Activated CD4-positive, CD25-positive, alpha-beta regulatory T cell treated with anti-CD3 and anti-CD28 coated beads, Interleukin-2, amount 50 U/mL, for 24 hours (primary cell): ENCODE results near the gene IGF2.
"Not testable (repeated sequence)": the region's sequence is repeated elsewhere in the genome, so short reads cannot be mapped to it uniquely, and the experiment has no call there.

Source experiments
- ATAC-seq, 2 donors: fragments of 150-1000 bp; cut with Tn5 transposase; one replicate each; pipeline ENCODE4 v1.10.0; 2021; ENCODE audit warnings: mild to moderate bottlenecking in 1 of 2, moderate library complexity in 1 of 2

IGF2 gene

GRCh38 chr11:2139123-2139521, at the start of gene IGF2:
IGF2 (minus strand) TSS chr11:2139389; CDS start chr11:2135523, 3,866 bp downstream.
- ATAC-seq: no peak

DNA sequence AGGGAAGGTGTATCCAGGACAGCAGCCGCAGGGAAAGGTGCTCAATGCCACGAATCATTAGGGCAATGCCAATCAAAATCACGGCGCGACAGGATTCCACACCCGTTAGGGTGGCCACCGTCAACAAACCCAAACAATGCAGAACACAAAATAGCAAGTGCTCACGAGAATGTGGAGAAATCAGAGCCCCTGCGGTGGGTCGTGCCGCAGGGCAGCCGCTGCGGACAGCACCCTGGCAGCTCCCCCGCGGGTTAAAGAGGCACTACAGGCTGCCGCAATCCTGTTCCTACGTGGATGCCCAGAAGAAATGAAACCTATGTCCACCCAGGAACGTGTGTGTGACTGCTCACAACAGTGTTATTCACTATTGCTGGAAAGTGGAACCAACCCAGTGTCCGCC, 49.6 kb upstream of the IGF2 start:
- no peak for ATAC-seq

DNA sequence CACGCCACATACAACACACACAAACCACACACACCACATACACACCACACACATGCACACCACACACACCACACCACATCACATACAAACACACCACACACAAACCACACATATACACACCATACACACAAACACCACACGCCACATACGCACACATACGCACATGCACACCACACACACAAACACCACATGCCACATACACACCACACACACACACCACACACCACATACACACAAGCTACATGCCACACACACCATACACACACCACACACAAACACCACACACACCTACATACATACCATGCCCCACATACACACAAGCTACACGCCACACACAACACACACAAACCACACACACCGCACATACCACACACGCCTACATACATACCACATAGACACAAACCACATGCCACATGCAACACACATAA, 48.1 kb upstream of the IGF2 start:
- no peak for ATAC-seq

GRCh38 chr11:2186669-2187279, 47.6 kb upstream of the IGF2 start:
- ATAC-seq: peak; percentile 67 to 74

GRCh38 chr11:2185324-2186085, 46.3 kb upstream of the IGF2 start:
- ATAC-seq: no peak

DNA sequence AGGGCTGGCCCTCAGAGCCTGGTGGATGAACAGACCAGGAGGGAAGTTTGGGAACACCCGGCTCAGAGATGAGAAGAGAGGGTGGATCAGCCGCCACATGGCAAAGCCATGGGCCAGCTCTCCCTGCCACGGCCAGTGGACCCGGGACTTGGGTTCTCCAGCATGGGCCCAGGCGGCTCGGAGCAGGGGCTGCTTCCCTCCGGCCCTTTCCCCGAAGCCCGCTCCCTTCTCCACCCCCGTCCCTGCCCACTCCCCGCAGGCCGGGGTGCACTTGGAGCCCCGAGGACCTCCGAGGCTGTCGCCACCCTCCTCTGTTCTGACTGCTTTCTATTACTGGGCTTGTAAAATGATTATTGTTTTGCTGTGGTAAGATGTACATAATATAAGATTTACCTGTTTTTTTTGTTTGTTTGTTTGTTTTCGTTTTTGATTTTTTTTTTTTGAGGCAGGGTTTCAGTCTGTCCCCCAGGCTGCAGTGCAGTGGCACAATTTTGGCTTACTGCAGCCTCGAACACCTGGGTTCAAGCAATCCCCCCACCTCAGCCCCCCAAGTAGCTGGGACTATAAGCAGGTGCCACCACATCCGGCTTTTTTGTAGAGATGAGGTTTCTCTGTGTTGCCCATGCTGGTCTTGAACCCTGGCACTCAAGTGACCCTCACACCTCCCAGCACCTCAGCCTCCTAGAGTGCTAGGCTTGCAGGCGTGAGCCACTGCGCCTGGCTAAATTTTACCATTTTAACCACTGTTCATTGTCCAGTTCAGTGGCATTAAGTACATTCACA, 43.7 kb upstream of the IGF2 start:
- ATAC-seq: no peak

- no peak for ATAC-seq
Measured at GRCh38 chr11:2182075-2182474, 42.9 kb upstream of the IGF2 start.

DNA sequence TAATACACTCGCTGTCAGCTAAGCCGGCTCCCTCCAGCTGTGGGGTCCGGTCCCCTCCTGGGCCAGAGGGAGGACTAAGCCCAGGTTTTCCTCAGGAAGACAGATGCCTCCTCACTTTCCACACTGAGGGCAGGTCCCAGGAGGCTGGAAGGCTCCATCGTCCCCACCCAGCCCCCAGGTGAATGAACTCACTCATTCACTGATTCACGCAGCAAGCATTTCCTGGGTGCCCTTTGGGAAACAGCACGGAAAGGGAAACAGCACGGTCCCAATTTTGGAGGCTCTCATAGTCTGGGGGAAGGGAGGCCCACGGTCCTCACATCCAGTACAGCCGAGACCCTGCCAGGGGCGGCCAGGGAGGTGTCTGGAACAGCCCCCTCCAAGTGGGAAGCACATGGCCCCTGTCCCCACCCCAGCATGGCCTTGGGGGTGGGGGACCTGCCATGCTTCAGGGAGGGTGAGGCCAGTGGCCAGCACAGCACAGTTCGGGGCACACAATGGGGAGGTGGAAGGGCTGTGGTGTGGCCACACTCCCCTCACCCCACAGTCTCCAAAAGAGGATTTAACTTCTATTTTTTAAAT, 41.7 kb upstream of the IGF2 start:
- no peak for ATAC-seq

DNA sequence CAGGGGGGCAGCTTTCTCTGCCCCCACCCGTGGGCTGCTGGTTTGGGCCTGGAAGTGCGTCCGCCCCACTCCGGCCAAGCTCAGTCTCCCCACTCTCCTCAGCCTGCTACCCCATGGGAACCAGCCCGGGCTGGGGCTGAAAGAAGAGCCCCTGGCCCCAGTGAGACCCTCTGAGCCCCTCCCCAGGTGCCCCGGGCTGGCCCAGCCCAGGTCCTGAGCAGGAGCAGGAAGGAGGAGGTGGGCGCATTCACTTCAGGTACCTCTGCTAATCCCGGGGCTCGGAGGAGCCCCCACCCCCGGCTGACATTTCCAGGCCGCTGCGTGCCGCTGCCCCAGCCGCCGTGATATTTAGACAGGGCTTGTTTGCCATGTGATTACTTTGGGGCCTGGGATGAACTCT, 41.2 kb upstream of the IGF2 start:
- no peak for ATAC-seq

DNA sequence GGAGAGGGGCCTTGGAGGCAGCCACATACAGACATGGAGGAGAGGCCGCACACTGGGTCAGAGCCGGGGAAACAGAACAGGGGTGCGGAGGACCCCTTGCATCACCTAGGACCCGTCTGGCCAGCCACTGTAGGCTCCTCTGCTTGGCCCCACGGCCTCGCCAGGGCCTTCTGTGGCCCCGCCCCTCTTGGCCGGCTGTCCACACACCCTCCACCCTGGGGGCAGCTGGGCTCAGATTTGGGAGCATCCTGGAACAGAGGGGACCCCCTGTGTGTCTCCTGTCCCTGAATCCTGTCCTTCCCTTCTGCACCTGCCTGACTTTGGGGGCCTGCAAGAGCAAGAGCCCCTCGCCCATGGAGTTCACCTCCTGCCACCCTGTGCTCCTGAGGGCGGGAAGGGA, 40.3 kb upstream of the IGF2 start:
- ATAC-seq: no peak

GRCh38 chr11:2178906-2179494, 39.8 kb upstream of the IGF2 start:
- ATAC-seq: no peak

- not testable (repeated sequence) for ATAC-seq
Measured at GRCh38 chr11:2178055-2178773, 39.0 kb upstream of the IGF2 start.

DNA sequence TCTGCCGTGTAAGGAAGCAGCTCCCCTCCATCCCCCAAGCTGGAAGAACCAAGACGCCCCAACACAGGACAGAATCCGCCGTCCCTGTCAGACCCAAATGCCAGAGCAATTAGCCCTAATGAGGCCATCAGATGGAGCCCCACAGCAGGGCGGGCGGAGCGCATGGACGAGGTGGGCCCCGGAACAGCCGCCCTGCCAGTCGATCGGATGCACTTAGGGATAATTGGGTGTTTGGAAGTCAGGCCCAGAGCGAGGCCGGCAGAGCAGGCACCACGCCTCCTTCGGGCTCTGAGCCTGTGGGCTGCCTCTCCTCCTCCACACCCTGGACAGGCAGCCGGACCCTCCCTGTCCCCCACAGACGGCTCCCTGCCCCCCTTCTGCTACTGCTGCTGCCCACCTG, 37.9 kb upstream of the IGF2 start:
- ATAC-seq: no peak

GRCh38 chr11:2176389-2176900, 37.3 kb upstream of the IGF2 start:
- ATAC-seq: no peak

GRCh38 chr11:2175659-2176058, 36.5 kb upstream of the IGF2 start:
- ATAC-seq: no peak

- ATAC-seq: no peak
Measured at GRCh38 chr11:2174361-2174760, 35.2 kb upstream of the IGF2 start.

GRCh38 chr11:2173761-2174160, 34.6 kb upstream of the IGF2 start:
- no peak for ATAC-seq

DNA sequence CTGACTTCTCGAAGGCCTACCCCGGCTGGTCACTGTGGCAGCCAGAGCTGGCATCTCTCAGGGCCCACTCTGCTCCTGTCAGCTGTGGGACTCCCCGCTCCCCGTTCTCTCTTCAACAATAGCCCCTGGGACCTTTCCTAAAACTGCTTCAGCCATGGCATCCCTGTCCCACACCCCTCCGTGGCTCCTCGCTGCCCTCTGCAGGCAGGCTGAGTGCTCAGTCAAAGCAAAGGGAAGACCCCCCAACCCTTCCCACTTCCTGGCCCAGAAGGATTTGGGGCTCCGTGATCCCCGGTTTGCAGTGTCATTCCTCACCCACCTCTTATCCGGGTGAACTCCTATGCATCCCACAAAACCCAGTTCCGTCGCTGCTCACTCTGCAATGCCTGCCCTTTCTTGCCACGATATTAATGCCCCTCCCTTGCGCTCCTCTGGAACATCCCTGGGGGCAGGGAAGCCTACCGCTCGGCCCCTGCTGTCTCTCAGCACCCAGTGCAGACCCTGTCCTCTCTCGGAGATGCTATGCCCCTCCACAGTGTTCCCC, 34.0 kb upstream of the IGF2 start:
- ATAC-seq: no peak

DNA sequence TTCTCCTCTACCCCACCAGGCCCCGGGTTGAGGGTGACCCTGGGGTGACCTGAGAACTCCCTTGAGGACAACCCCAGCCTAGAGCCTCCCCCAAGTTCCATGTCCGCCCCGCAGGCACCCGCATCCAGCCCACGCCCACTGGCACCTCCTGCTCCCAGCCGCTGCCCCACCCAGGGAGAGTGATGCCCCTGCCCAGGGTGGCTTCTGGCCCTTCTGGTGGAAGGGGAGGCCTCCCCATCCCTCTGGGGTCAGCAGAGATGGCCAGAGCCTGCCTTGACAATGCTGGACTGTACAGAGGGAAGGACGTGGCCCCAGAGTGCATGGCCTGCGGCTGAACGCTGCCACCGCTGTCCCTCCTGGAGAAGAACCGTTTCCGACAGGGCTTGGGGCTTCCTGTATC, 33.5 kb upstream of the IGF2 start:
- no peak for ATAC-seq

DNA sequence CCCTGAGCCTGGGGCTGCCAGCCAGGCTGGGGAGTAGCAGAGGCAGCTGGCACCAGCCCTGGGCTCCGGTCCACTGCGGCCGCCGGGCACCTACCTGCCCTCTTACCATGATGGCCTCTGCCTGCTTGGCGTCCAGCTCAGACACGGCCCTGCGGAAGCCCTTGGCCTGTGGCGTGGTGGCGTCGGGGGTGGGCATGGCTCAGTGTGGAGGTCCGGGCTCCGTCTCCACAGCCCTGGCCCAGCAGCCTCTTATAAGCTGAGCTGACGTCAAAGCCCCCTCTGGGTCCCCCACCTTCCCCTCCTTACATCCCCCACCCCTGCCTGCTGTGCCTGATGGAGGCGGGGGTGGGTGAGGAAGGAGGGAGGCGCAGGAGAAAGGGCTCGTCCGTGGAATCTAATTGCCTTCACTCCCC, 32.4 kb upstream of the IGF2 start, which contains the start of gene TH:
TSS of gene TH (minus strand) at position 225 of the 413 bp plus-strand sequence. CDS start at position 196, 29 bp downstream.
- no peak for ATAC-seq
